Measurements from ENCODE around the gene GAK.

GRCh38 chr4:968221-968620 is 36.1 kb upstream of the GAK start:
- TF ChIP-seq CTCF (conservative IDR thresholded peaks at IDR 0.05; ENCODE audit: low read depth, low read length) (no peak), SMC3 (IDR thresholded peaks at IDR 0.05; ENCODE audit: low read depth, low read length) (no peak), RAD21 (IDR thresholded peaks at IDR 0.05; ENCODE audit: low read length) (no peak), NFE2L2 (IDR thresholded peaks at IDR 0.05; ENCODE audit: low read depth, low read length) (no peak), CHD1 (IDR thresholded peaks at IDR 0.05; ENCODE audit: low read depth, low read length) (no peak), POLR2A (IDR thresholded peaks at IDR 0.05; ENCODE audit: low read depth, low read length) (no peak), USF2 (IDR thresholded peaks at IDR 0.05; ENCODE audit: low read depth, low read length) (no peak), RFX5 (IDR thresholded peaks at IDR 0.05; ENCODE audit: low read depth, low read length) (no peak), FOS (IDR thresholded peaks at IDR 0.05; ENCODE audit: low read depth, low read length) (no peak), MXI1 (IDR thresholded peaks at IDR 0.05; ENCODE audit: borderline replicate concordance, low read depth, low read length) (no peak), BHLHE40 (IDR thresholded peaks at IDR 0.05; ENCODE audit: low read depth, low read length) (no peak), ELK1 (IDR thresholded peaks at IDR 0.05; ENCODE audit: borderline replicate concordance, low read depth, low read length) (no peak), MAFK (IDR thresholded peaks at IDR 0.05; ENCODE audit: low read depth, low read length) (no peak)

Measured in IMR-90 (cell line).